Hepatocyte (in vitro differentiated cells): ENCODE measurements around the gene HOXC4. TPM values are rescaled to one million over a fixed set of nuclear protein-coding genes. Genes with fewer than 3 reads are reported as not detected.

Experiments
- DNase-seq: peaks from one replicate; pipeline ENCODE4 v3.0.0-alpha.2; 2016; ENCODE audit warnings: low spot score
- H2AFZ ChIP-seq: fragments of 200-600 bp; sonication (generic); 2 replicates; pipeline ENCODE4 v1.6.0; 2016; ENCODE audit warnings: antibody characterized with exemption, mild to moderate bottlenecking
- H3K27ac ChIP-seq: fragments of 200-600 bp; sonication (generic); 2 replicates; pipeline ENCODE4 v1.5.1; 2016; ENCODE audit warnings: mild to moderate bottlenecking
- H3K27me3 ChIP-seq: fragments of 200-600 bp; sonication (generic); 2 replicates; pipeline ENCODE4 v1.6.1; 2016
- H3K36me3 ChIP-seq: fragments of 200-600 bp; sonication (generic); replicated peaks from 2 replicates; pipeline ENCODE4 v1.5.1; 2016; ENCODE audit warnings: low read depth; ENCODE audit not compliant: insufficient read depth
- H3K4me1 ChIP-seq: fragments of 200-600 bp; sonication (generic); 2 replicates; pipeline ENCODE4 v1.5.1; 2016; ENCODE audit warnings: mild to moderate bottlenecking, moderate library complexity; ENCODE audit not compliant: insufficient read depth
- H3K4me2 ChIP-seq: fragments of 200-600 bp; sonication (generic); 2 replicates; pipeline ENCODE4 v1.6.0; 2016
- H3K4me3 ChIP-seq: fragments of 200-600 bp; sonication (generic); 2 replicates; pipeline ENCODE4 v1.5.1; 2016; ENCODE audit warnings: mild to moderate bottlenecking
- H3K79me2 ChIP-seq: fragments of 200-600 bp; sonication (generic); 2 replicates; pipeline ENCODE4 v1.6.0; 2017; ENCODE audit warnings: mild to moderate bottlenecking
- H3K9me2 ChIP-seq: fragments of 200-600 bp; sonication (generic); replicated peaks from 2 replicates; pipeline ENCODE4 v1.6.0; 2017; ENCODE audit warnings: mild to moderate bottlenecking; ENCODE audit not compliant: insufficient read depth
- H3K9me3 ChIP-seq: fragments of 200-600 bp; sonication (generic); 2 replicates; pipeline ENCODE4 v1.5.1; 2016; ENCODE audit warnings: low read depth, mild to moderate bottlenecking
- H4K20me1 ChIP-seq: fragments of 200-600 bp; sonication (generic); 2 replicates; pipeline ENCODE4 v1.6.0; 2016; ENCODE audit warnings: mild to moderate bottlenecking; ENCODE audit not compliant: insufficient read depth, poor library complexity, severe bottlenecking
- CTCF ChIP-seq: fragments of 200-600 bp; sonication (generic); IDR thresholded peaks from 2 replicates; pipeline ENCODE4 v1.5.1; 2016; ENCODE audit warnings: antibody characterized with exemption, mild to moderate bottlenecking; ENCODE audit not compliant: poor library complexity
- EZH2 ChIP-seq: fragments of 200-600 bp; sonication (generic); IDR thresholded peaks from 2 replicates; pipeline ENCODE4 v1.6.1; 2016; ENCODE audit warnings: antibody characterized with exemption, mild to moderate bottlenecking, borderline replicate concordance
- EZH2phosphoT487 ChIP-seq: fragments of 200-600 bp; sonication (generic); IDR thresholded peaks from one replicate; pipeline ENCODE4 v1.6.1; 2018; ENCODE audit warnings: antibody characterized with exemption, mild to moderate bottlenecking, low read depth, moderate library complexity; ENCODE audit not compliant: unreplicated experiment, severe bottlenecking
- WGBS: methylation state at CpG from one replicate; pipeline ENCODE4 v1.1.6; 2016; ENCODE audit warnings: low lambda C conversion rate; ENCODE audit errors: missing lambda C conversion rate; 5-methylcytosine and 5-hydroxymethylcytosine counted together
- polyA plus RNA-seq: library from polyadenylated mRNA; unstranded; fragments of >200 nt; fragmentation: Nextera tagmentation; extraction: Ambion mirVana; gene quantifications from 2 replicates; pipeline ENCODE4 v1.2.1, GENCODE V29; 2016
- total RNA-seq: library from RNA; depleted of rRNA; stranded (reverse); fragments of >200 nt; gene quantifications from 2 replicates; pipeline ENCODE4 v1.2.3, GENCODE V29; 2014

The HOXC4 gene
- total and polyA plus RNA-seq, 2 experiments from 2014 or later: 2.1 to 4.4 TPM

GRCh38 chr12:54027442-54027786, 26.2 kb upstream of the HOXC4 start:
- H3K4me2 ChIP-seq: peak overlapping the region; percentile 68
- no peaks in the 10 kb centered on the region for H3K36me3 ChIP-seq
- H3K27ac ChIP-seq: peak overlapping the region; percentile 15
- 75% methylated on average over 3 of the region's 3 CpGs for WGBS
- DNase-seq: no peak
- no peaks in the 10 kb centered on the region for H3K9me3 ChIP-seq
- no peak overlapping the region for H2AFZ ChIP-seq
- peaks cover 92% of the 10 kb centered on the region for H3K27me3 ChIP-seq
- H3K9me2 ChIP-seq: no peaks in the 10 kb centered on the region
- H4K20me1 ChIP-seq: no peaks in the 10 kb centered on the region
- H3K4me1 ChIP-seq: peaks cover 39% of the 10 kb centered on the region
- H3K4me3 ChIP-seq: no peak overlapping the region
- H3K79me2 ChIP-seq: peaks cover 39% of the 10 kb centered on the region
- TF ChIP-seq EZH2phosphoT487 (no peak), CTCF (no peak), EZH2 (no peak)

GRCh38 chr12:54028314-54029201, 25.1 kb upstream of the HOXC4 start, which contains the start of gene HOXC6:
Gene HOXC6 (plus strand): TSS chr12:54028440. CDS start chr12:54028522, 82 bp downstream.
- Histone ChIP-seq H3K27ac (peak within 1 kb of the TSS; percentile 59), H3K4me1 (peaks cover 48% of the 10 kb centered on the region), H3K9me3 (no peaks in the 10 kb centered on the region), H2AFZ (no peak within 1 kb of the TSS), H4K20me1 (no peaks in the 10 kb centered on the region), H3K4me3 (no peak within 1 kb of the TSS), H3K9me2 (no peaks in the 10 kb centered on the region), H3K4me2 (peak within 1 kb of the TSS; percentile 68), H3K79me2 (peaks cover 27% of the 10 kb centered on the region), H3K36me3 (no peaks in the 10 kb centered on the region), H3K27me3 (peaks cover 81% of the 10 kb centered on the region)
- TF ChIP-seq EZH2phosphoT487 (peak; percentile 79), CTCF (no peak), EZH2 (peak; percentile 46)
- DNase-seq: peak; percentile 62
- WGBS: 7% methylated on average over 35 of the region's 36 CpGs

- DNase-seq: no peak
- no peak overlapping the region for H3K4me3 ChIP-seq
- TF ChIP-seq EZH2 (peak; percentile 21), EZH2phosphoT487 (peak; percentile 75), CTCF (no peak)
- H3K79me2 ChIP-seq: peaks cover 21% of the 10 kb centered on the region
- H3K4me2 ChIP-seq: peak overlapping the region; percentile 68
- H3K9me2 ChIP-seq: no peaks in the 10 kb centered on the region
- no peak overlapping the region for H2AFZ ChIP-seq
- 19% methylated on average over 44 of the region's 53 CpGs for WGBS
- H4K20me1 ChIP-seq: no peaks in the 10 kb centered on the region
- peaks cover 80% of the 10 kb centered on the region for H3K27me3 ChIP-seq
- H3K9me3 ChIP-seq: no peaks in the 10 kb centered on the region
- no peaks in the 10 kb centered on the region for H3K36me3 ChIP-seq
- H3K27ac ChIP-seq: peak overlapping the region; percentile 84
- peaks cover 58% of the 10 kb centered on the region for H3K4me1 ChIP-seq
These were observed 23.9 kb upstream of the HOXC4 start for GRCh38 chr12:54029529-54030441.
